ENCODE data around the gene HYCC1.

Gene HYCC1

DNA sequence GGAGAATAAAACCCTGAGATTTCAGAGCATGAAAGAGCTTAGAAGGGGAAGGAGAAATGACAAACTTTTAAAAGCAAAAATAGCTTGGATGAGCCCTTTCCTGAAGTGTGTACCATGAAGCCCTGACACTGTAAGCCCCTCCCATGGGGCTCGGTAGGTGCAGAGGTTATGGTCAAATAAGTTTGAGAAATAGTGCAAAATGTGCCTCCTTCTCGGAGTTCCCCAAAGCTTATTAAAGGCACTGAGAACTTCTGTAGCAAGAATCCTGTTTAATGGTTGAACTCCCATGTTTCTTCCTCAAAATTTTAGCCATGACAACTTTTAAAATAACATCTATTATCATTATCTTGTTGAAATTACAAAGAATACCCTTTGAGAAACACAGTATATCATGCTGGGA, 10.5 kb upstream of the HYCC1 start:
- Histone ChIP-seq H3K9me3 (ENCODE audit: control insufficient read depth, insufficient read depth, low read length) (no peaks in the 10 kb centered on the region), H3K36me3 (ENCODE audit: insufficient read depth, low read length) (no peaks in the 10 kb centered on the region), H3K4me1 (ENCODE audit: insufficient read depth, low read length) (no peaks in the 10 kb centered on the region; the same call in 1 of the 2 replicates), H3K9ac (ENCODE audit: low read depth, low read length) (no peak overlapping the region)

DNA sequence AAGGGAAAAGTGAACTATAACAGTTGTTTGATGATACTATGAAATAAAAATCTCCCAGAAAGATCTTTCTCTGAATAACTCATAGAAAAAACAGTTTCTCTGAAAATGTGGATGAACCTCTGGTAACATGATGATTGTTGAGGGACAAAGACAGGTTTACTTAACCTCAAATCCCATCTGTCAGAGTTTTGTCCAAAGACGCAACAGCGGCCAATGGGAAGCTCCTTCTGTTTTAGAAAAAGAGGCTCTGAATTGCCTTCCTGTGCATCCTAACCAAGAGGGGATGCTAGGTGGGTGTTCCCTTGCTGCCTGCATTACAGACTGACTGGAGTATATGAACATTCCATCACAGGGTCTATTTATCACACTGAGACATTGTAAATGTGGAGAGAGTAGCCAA, 8.9 kb upstream of the HYCC1 start:
- Histone ChIP-seq H3K9ac (ENCODE audit: low read depth, low read length) (no peak overlapping the region), H3K4me1 (ENCODE audit: insufficient read depth, low read length) (peaks cover 4% of the 10 kb centered on the region; the same call in 1 of the 2 replicates), H3K9me3 (ENCODE audit: control insufficient read depth, insufficient read depth, low read length) (no peaks in the 10 kb centered on the region), H3K36me3 (ENCODE audit: insufficient read depth, low read length) (no peaks in the 10 kb centered on the region)

DNA sequence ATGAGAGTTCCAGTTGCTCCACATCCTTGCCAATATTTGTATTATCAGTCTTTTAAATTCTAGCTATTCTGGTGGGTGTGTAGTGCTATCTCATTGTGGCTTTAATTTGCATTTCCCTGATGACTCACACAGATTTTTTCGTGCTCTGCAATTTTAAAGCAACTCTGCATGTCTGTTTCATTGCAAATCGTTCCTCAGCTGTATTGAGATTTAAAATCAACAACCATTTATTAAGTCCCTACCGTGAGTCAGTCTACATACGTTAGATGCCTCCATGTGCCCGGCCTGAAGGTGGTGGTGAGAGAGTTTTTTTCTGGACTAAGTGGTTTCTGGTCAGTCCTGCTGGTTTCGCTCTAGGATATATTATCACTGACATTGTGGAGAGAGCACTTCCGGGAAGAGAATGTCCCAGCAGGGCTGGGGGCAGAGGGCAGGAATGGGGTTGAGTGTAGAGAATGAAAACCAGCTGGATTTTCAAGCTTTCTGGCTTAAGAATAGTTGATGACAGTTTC, 8.4 kb upstream of the HYCC1 start:
- Histone ChIP-seq H3K4me1 (ENCODE audit: insufficient read depth, low read length) (peaks cover 4% of the 10 kb centered on the region; the same call in 1 of the 2 replicates), H3K9ac (ENCODE audit: low read depth, low read length) (no peak overlapping the region), H3K9me3 (ENCODE audit: control insufficient read depth, insufficient read depth, low read length) (no peaks in the 10 kb centered on the region), H3K36me3 (ENCODE audit: insufficient read depth, low read length) (no peaks in the 10 kb centered on the region)

DNA sequence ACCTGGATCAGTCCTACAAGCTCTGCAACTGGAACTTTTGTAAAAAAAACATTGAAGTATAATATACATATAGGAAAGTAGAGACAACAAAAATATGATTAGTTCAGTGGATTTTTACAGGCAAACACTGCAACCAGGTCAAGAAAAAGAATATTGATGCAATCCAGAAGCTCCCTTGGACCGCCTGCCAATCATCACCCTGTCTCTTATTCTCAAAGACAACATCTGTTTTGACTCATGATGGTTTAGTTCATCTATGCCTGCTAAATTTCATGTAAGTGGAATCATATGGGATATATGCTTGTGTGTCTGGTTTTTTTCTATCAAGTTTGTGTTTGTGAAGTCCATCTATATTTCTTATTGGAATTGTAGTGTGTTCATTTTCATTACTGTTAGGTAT, 7.7 kb upstream of the HYCC1 start:
- H3K9ac ChIP-seq (ENCODE audit: low read depth, low read length) = no peak overlapping the region
- no peaks in the 10 kb centered on the region for H3K36me3 ChIP-seq (ENCODE audit: insufficient read depth, low read length)
- peaks cover 7% of the 10 kb centered on the region; the same call in 1 of the 2 replicates for H3K4me1 ChIP-seq (ENCODE audit: insufficient read depth, low read length)
- no peaks in the 10 kb centered on the region for H3K9me3 ChIP-seq (ENCODE audit: control insufficient read depth, insufficient read depth, low read length)

DNA sequence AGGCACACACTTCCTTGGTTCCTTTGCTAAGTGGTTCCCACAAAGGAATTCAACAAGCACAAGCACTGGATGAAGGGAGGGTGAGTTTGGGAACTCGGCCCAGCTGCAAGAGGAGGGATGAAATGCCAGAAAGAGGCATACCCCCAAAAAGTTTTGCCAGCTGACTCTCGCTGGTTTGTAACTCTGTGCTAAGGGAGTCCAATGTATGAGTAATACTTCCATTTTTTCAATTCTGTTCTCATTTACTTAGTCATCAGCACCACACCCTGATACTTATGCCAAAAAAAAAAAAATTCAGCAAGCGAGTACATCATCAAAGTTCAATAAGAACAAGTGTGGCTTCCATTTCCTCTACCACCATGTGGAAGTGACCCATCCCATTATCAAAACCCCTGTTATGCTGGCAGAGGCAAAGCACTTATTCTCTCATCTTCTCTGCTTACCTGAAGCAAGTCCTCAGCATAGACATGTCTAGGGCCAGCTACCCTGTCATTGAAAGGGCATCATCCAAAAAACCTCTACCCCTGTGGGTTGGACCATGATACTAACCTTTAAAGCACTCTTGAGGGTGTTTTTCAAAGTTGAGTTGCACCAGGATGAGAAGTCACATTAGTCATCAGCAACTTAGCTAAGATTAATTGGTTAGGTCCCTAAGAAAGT, 6.9 kb upstream of the HYCC1 start:
- H3K36me3 ChIP-seq (ENCODE audit: insufficient read depth, low read length) = no peaks in the 10 kb centered on the region
- H3K9me3 ChIP-seq (ENCODE audit: control insufficient read depth, insufficient read depth, low read length) = no peaks in the 10 kb centered on the region
- no peak overlapping the region for H3K9ac ChIP-seq (ENCODE audit: low read depth, low read length)
- H3K4me1 ChIP-seq (ENCODE audit: insufficient read depth, low read length) = peaks cover 7% of the 10 kb centered on the region; the same call in 1 of the 2 replicates

DNA sequence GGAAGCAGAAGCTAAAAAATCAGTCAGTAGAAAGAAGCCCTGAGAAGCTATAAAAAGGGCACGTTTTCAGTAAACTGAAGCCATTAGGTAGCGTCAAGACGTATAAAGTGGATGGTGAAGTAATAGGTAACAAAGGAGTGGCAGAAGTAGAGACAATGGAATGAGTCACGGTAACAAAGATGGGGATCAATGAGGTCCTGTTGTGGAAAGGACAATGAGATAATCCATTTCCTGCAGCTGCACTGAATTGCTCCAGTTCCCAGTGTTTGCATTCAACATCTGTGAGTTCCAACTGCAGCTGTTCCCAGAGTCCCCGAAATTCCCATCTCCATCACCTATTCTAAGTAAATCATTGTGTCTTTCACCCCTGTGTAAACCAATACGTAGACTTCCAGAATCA, 4.8 kb upstream of the HYCC1 start:
- H3K9ac ChIP-seq (ENCODE audit: low read depth, low read length) = no peak overlapping the region
- no peaks in the 10 kb centered on the region for H3K9me3 ChIP-seq (ENCODE audit: control insufficient read depth, insufficient read depth, low read length)
- H3K36me3 ChIP-seq (ENCODE audit: insufficient read depth, low read length) = no peaks in the 10 kb centered on the region
- peaks cover 13% of the 10 kb centered on the region for H3K4me1 ChIP-seq (ENCODE audit: insufficient read depth, low read length)

DNA sequence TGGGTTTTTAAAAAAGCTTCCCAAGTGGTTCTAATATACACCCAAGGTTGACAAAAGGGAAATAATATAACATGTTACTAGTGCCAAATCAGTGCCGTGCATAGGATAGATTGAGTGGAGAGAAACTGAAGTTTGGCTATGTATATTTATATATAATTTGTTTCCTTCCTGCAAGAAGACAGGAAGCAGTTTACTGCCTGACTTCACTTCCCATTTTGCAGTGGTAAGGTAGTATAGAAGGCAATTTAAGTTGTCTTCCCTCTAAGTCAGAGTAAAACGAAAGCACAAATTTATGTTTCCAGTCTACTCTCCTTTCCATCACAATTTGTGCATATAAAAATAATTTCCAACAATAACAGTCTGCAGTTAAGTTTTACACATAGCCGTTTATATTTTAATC, 3.4 kb upstream of the HYCC1 start:
- H3K9ac ChIP-seq (ENCODE audit: low read depth, low read length) = no peak overlapping the region
- no peaks in the 10 kb centered on the region for H3K36me3 ChIP-seq (ENCODE audit: insufficient read depth, low read length)
- peaks cover 13% of the 10 kb centered on the region for H3K4me1 ChIP-seq (ENCODE audit: insufficient read depth, low read length)
- H3K9me3 ChIP-seq (ENCODE audit: control insufficient read depth, insufficient read depth, low read length) = no peaks in the 10 kb centered on the region

DNA sequence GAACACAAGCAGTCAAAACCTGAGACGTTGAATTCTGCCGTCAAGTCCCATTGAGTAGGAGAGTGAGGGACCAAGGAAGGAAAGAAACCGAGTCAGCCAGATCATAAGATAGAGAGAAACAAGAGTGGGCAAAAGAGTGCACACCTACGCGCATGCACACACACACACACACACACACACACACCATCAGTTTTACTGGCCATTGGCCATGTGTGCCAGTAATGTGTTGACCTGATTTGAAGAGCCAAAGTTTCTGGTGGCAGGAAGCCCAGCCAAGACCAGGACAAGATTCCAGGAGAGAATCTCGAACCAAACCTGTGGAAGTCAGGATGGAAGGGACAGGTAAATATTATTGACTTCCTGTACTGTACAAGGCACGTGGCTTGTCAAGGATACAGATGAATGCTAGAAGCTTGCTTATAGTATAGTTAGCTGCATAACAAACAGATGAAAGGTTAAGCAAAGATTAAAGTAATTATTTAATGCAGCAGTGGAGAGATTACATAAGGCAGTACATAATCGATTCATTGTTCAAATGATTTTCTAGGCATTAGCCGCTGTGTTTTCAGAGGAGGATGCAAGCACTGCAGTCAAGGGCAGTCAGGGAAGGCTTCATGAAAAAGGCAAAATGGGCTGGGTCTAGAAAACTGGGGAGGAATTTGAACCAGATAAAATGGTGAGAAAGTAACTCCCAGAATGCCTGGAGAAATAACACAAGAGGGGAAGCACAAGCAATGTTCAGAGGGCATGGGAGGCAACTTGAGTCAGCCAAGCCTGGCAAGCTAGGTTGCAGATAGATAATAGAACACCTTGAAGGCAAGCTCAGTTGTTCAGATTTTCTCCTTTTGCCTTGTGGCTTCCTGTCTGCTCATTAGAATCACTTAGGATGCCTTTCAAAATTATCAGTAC, 2.7 kb upstream of the HYCC1 start:
- no peak overlapping the region for H3K9ac ChIP-seq (ENCODE audit: low read depth, low read length)
- H3K36me3 ChIP-seq (ENCODE audit: insufficient read depth, low read length) = no peaks in the 10 kb centered on the region
- H3K4me1 ChIP-seq (ENCODE audit: insufficient read depth, low read length) = peaks cover 14% of the 10 kb centered on the region
- H3K9me3 ChIP-seq (ENCODE audit: control insufficient read depth, insufficient read depth, low read length) = no peaks in the 10 kb centered on the region

DNA sequence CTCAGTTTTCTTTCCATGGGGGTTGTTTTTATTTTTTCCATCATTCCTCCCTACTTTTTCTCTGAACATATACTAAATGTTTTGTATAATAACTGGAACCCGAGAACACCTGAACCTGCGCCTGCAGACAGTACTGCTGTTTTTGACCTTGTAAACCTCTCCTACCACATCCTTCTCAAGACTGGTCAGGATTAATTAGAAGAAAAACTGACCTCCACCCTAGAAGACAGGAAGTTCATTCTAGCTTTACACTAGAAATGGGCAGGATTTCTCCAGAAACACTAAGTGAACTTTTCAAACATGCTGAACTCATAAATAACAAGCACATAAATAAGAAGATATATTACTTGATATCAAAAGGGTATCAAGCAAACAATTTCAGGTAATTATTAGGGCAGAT, 751 bp upstream of the HYCC1 start:
- Histone ChIP-seq H3K9me3 (ENCODE audit: control insufficient read depth, insufficient read depth, low read length) (no peaks in the 10 kb centered on the region), H3K4me1 (ENCODE audit: insufficient read depth, low read length) (peaks cover 29% of the 10 kb centered on the region), H3K9ac (ENCODE audit: low read depth, low read length) (no peak overlapping the region), H3K36me3 (ENCODE audit: insufficient read depth, low read length) (no peaks in the 10 kb centered on the region)

DNA sequence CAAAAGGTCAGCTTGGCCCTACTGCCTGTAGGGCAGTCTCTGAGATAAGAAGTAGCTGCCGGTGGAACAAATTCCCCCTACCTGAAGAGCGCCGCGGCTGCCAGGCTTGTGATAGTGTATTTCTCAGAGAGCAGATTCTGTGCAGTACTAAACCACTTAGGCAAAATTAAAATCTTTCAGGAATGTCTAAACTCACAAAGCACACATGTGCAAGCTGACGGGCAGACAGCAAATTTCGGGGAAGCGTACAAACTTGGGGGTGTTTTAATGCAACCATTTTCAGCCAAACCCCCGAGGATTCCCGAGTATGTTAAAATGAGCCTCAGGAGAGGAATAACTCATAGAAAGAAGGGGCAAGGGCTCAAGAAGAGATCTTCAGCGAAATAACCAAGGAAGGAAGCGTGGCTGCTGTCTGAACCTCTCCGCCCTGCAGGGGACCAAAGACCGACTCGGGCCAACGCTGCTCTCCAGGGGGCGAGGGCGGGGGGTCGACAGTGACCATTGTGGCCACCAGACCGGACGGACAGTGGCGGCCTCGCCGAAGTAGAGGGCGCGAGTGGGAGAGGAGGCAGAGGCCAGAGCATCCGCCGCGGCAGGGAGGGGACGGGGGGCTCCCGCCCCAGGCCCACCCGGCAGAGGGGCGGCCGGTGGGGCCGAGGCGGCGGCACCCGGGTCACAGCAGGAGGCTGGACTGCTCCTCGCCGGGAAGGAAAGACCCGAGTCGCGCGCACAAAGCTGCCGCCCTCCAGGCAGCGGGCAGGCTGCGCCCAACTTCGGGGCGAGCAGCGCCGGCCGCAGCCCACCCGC, 819 bp downstream of the HYCC1 start:
- Histone ChIP-seq H3K9me3 (ENCODE audit: control insufficient read depth, insufficient read depth, low read length) (no peaks in the 10 kb centered on the region), H3K9ac (ENCODE audit: low read depth, low read length) (peak overlapping the region; percentile 58), H3K36me3 (ENCODE audit: insufficient read depth, low read length) (no peaks in the 10 kb centered on the region), H3K4me1 (ENCODE audit: insufficient read depth, low read length) (peaks cover 30% of the 10 kb centered on the region)

DNA sequence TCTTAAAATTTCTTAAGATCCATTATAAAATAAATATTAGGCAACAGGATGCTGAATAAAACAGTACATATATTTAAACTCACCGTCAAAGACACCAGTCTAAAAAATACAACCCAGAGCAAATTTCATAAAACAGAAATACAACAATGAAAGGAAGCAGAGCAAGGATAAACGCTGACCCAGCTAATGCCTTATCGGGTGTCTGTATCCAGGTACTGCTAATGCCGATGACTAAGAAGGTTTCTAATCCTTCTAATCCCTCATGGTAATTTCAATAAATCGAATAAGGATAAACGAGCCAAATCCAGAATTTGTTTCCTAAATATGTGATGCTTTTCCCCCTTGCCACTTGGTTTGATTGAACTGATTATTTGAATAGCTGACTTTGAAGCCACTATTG, 1.7 kb downstream of the HYCC1 start:
- no peaks in the 10 kb centered on the region for H3K9me3 ChIP-seq (ENCODE audit: control insufficient read depth, insufficient read depth, low read length)
- H3K4me1 ChIP-seq (ENCODE audit: insufficient read depth, low read length) = peaks cover 30% of the 10 kb centered on the region
- H3K9ac ChIP-seq (ENCODE audit: low read depth, low read length) = peak overlapping the region; percentile 58

DNA sequence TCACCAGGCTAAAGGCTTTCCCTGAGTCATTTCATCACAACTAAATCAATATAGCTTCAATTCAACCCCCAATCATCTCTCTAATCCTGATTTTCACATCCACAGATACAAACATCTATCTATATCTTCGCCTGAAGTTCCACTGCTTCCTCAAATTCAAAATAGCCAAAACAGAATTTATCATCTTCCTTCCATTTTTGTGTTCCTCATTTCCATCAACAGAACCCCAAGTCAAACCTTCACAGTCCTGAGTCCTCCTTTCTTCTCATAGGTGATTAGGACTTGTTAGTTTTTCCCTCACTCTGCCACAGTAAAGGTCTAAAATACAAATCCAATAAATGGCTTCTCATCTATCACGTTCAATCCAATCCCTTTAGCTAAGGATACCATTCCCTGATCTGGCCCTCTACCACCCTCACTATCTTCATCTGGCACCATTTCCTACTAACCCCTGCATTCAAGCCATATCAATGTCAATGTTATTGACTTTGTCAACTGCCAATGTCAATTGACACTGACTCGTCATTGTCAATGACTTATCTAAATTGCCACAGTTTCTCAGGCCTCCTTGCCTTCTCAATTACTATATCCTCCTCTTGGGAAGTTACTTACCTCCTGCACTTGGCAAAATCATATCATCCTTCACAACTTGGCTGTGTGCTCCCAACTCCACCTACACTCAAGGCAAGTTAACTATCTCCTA, 2.6 kb downstream of the HYCC1 start:
- peaks cover 27% of the 10 kb centered on the region for H3K4me1 ChIP-seq (ENCODE audit: insufficient read depth, low read length)
- no peaks in the 10 kb centered on the region for H3K36me3 ChIP-seq (ENCODE audit: insufficient read depth, low read length)
- H3K9ac ChIP-seq (ENCODE audit: low read depth, low read length) = no peak overlapping the region
- no peaks in the 10 kb centered on the region for H3K9me3 ChIP-seq (ENCODE audit: control insufficient read depth, insufficient read depth, low read length)

More for the DNA sequence above, 1.7 kb downstream of the HYCC1 start:
- no peaks in the 10 kb centered on the region for H3K36me3 ChIP-seq (ENCODE audit: insufficient read depth, low read length)

DNA sequence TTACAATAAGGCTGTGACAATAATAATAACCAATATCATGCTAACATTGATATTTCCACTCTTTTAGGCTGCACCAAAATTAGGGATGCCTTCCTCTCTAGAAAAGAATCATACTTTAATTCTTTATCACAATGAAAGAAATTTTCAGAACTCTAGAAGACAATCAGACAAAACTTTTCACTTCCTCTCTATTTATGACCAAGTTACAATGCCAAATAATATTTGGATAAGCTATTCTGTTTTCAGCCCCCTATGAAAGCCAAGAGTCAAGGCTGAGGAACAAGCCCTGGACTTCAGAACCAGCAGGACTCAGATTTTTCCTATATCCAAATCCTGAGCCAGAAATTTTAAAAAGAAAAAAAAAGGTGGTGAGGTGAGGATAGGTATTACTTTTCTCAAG, 4.6 kb downstream of the HYCC1 start:
- no peaks in the 10 kb centered on the region for H3K9me3 ChIP-seq (ENCODE audit: control insufficient read depth, insufficient read depth, low read length)
- H3K4me1 ChIP-seq (ENCODE audit: insufficient read depth, low read length) = peaks cover 23% of the 10 kb centered on the region
- H3K36me3 ChIP-seq (ENCODE audit: insufficient read depth, low read length) = no peaks in the 10 kb centered on the region
- H3K9ac ChIP-seq (ENCODE audit: low read depth, low read length) = no peak overlapping the region; the same call in 1 of the 2 replicates

DNA sequence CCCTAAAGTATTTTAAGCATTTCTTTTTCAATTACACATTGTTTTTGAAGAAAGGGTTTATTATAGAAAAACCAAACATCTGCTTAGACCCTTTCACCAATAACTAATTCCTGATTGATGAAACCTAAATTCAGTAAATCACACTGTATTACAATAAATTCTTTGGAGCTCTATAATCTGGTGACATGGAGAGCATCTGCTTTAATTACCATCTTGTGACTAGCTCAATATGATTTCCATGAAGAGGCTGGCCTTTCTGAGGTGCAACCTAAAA, 9.7 kb downstream of the HYCC1 start:
- Histone ChIP-seq H3K36me3 (ENCODE audit: insufficient read depth, low read length) (no peaks in the 10 kb centered on the region), H3K9ac (ENCODE audit: low read depth, low read length) (no peak overlapping the region), H3K9me3 (ENCODE audit: control insufficient read depth, insufficient read depth, low read length) (no peaks in the 10 kb centered on the region), H3K4me1 (ENCODE audit: insufficient read depth, low read length) (peaks cover 39% of the 10 kb centered on the region)

All from ES-I3 (cell line).